Panc1 (cell line): ENCODE measurements around the gene CD164L2. TPM values are rescaled to one million over a fixed set of nuclear protein-coding genes. Genes with fewer than 3 reads are reported as not detected.

ENCODE experiments used
- ATAC-seq: fragments of 200-7000 bp; cut with Tn5 transposase; 2 replicates; pipeline ENCODE4 v1.9.1; 2020; ENCODE audit warnings: mild to moderate bottlenecking, moderate library complexity
- BruUV-seq: library from RNA; stranded (reverse); fragments of 400-500 nt; replicated peaks from 2 replicates; lab custom pipeline; 2021; lab: Mats Ljungman, UMichigan
- CTCF ChIA-PET: fragments of 300-600 bp; sonication (Branson Sonifier 250); formaldehyde crosslinking; loops from one replicate; lab custom pipeline; 2022; ENCODE audit warnings: antibody characterized with exemption; lab: Charles Lee
- POLR2A ChIA-PET: fragments of 300-600 bp; sonication (Branson Sonifier 250); formaldehyde crosslinking; loops from one replicate; lab custom pipeline; 2022; ENCODE audit warnings: antibody characterized with exemption; lab: Charles Lee
- DNase-seq: peaks from one replicate; pipeline ENCODE4 v3.0.0-alpha.2; 2010; ENCODE audit warnings: low read depth, low spot score
- H3K27ac ChIP-seq: 2 replicates; pipeline ENCODE4 v1.5.1; 2011; ENCODE audit warnings: mild to moderate bottlenecking, low read length, inconsistent platforms
- H3K27me3 ChIP-seq: fragments of 200-500 bp; sonication (Bioruptor generic); 2 replicates; pipeline ENCODE4 v1.6.0; 2014; ENCODE audit warnings: low read length, inconsistent platforms; ENCODE audit not compliant: control insufficient read depth, insufficient read depth
- H3K36me3 ChIP-seq: fragments of 200-500 bp; sonication (Bioruptor generic); 2 replicates; pipeline ENCODE4 v1.5.1; 2014; ENCODE audit warnings: inconsistent platforms, mild to moderate bottlenecking, low read length, moderate library complexity; ENCODE audit not compliant: control insufficient read depth, insufficient read depth
- H3K4me1 ChIP-seq: 2 replicates; pipeline ENCODE4 v1.5.1; 2011; ENCODE audit warnings: inconsistent platforms, mild to moderate bottlenecking, low read length, moderate library complexity; ENCODE audit not compliant: control insufficient read depth, insufficient read depth
- H3K4me3 ChIP-seq, 2 experiments: 2 replicates each; pipeline ENCODE4 v1.5.1; 2011 to 2012; ENCODE audit warnings: low read depth in 2 of 2, low read length in 2 of 2, mild to moderate bottlenecking in 2 of 2, inconsistent platforms in 1 of 2, moderate library complexity in 1 of 2
- H3K9me3 ChIP-seq: fragments of 200-500 bp; sonication (Bioruptor generic); 2 replicates; pipeline ENCODE4 v1.5.1; 2014; ENCODE audit warnings: low read depth, mild to moderate bottlenecking, inconsistent platforms, low read length, moderate library complexity; ENCODE audit not compliant: control insufficient read depth, insufficient read depth
- CTCF ChIP-seq: fragments of 450-650 bp; IDR thresholded peaks from 2 replicates; pipeline ENCODE4 v1.5.1; 2017; ENCODE audit warnings: mild to moderate bottlenecking
- POLR2AphosphoS5 ChIP-seq: IDR thresholded peaks from 2 replicates; pipeline ENCODE4 v1.6.1; 2012; ENCODE audit warnings: mild to moderate bottlenecking, low read depth, low read length, moderate library complexity
- SIN3A ChIP-seq: IDR thresholded peaks from 2 replicates; pipeline ENCODE4 v1.6.1; 2012; ENCODE audit warnings: low read depth, mild to moderate bottlenecking, low read length, moderate library complexity, borderline replicate concordance; ENCODE audit not compliant: insufficient read depth
- TCF7L2 ChIP-seq: IDR thresholded peaks from 2 replicates; pipeline ENCODE4 v1.6.1; 2011; ENCODE audit warnings: mild to moderate bottlenecking, low read depth, low read length, inconsistent platforms
- in situ Hi-C: cut with HindIII; loops from 2 replicates; pipeline ENCODE4 v1.10.0; 2016; ENCODE audit warnings: low sequenced_read_pairs, low pct_unique_long_range_greater_than_20kb
- intact Hi-C: fragments of 100-400 bp; cut with micrococcal nuclease; formaldehyde crosslinking; loops from one replicate; pipeline ENCODE4 v1.10.0; 2022; ENCODE audit not compliant: unreplicated experiment
- total RNA-seq: library from RNA; stranded (reverse); gene quantifications from one replicate; pipeline ENCODE4 v1.2.1, GENCODE V29; 2021; ENCODE audit not compliant: unreplicated experiment
- TF ChIP-seq, protein P1 (sequence below), 2 experiments: IDR thresholded peaks; 2 replicates each; pipeline ENCODE4 v1.6.1; 2011 to 2012; ENCODE audit warnings: low read depth in 2 of 2, control low read depth in 1 of 2, low read length in 1 of 2, mild to moderate bottlenecking in 1 of 2, moderate library complexity in 1 of 2; ENCODE audit not compliant: insufficient read depth in 1 of 2

The CD164L2 gene
- total RNA-seq, 1 experiment from 2014 or later = 0.13 TPM

DNA sequence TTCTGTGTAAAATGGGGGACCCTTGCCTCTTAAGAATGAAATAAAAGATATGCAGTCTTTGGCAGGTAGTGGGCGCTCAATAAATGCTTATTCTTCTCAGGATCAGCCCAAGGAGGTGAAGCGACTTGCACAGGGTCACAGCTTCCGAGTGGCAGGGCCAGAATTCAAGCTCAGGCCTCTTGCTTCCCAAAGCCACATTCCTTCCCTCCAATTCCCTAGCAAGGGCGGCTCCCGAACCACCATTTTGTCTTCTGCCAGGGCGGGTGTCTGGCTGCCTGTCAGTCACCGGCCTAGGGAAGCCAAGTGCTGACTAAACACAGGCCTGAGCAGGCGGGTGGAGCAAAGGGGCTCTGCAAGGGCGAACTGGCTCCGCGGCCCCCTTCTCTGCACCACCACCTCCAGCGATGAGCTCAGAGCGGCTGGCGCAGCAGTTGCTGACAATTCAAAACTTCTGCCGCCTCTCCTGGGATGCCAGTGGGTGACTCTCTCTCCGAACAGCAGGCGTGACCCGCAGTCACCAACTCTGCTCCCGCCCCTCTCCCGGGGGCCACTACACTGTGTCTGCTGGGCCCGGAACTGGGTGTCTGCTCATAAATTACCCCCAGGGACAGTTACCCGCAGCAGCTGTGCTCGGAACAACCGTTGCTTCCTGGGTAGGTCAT, 20.1 kb upstream of the CD164L2 start:
- intact Hi-C loops (no loop called here), in situ Hi-C loops (no loop called here)
- H3K36me3 ChIP-seq = no peaks in the 10 kb centered on the region; the same call in 1 of the 2 replicates
- ChIA-PET CTCF (interaction anchor here (0.8 kb wide), 1 partner anchor 203 kb away, joined by 6 read pairs; no protein-coding TSS in a partner anchor), POLR2A (no interaction called here)
- TF ChIP-seq, protein P1, sequence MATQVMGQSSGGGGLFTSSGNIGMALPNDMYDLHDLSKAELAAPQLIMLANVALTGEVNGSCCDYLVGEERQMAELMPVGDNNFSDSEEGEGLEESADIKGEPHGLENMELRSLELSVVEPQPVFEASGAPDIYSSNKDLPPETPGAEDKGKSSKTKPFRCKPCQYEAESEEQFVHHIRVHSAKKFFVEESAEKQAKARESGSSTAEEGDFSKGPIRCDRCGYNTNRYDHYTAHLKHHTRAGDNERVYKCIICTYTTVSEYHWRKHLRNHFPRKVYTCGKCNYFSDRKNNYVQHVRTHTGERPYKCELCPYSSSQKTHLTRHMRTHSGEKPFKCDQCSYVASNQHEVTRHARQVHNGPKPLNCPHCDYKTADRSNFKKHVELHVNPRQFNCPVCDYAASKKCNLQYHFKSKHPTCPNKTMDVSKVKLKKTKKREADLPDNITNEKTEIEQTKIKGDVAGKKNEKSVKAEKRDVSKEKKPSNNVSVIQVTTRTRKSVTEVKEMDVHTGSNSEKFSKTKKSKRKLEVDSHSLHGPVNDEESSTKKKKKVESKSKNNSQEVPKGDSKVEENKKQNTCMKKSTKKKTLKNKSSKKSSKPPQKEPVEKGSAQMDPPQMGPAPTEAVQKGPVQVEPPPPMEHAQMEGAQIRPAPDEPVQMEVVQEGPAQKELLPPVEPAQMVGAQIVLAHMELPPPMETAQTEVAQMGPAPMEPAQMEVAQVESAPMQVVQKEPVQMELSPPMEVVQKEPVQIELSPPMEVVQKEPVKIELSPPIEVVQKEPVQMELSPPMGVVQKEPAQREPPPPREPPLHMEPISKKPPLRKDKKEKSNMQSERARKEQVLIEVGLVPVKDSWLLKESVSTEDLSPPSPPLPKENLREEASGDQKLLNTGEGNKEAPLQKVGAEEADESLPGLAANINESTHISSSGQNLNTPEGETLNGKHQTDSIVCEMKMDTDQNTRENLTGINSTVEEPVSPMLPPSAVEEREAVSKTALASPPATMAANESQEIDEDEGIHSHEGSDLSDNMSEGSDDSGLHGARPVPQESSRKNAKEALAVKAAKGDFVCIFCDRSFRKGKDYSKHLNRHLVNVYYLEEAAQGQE (IDR thresholded peaks at IDR 0.05; ENCODE audit: insufficient read depth in 1 of 2, low read depth in 2 of 2, low read length in 1 of 2) = no peak
- TF ChIP-seq POLR2AphosphoS5 = no peak
- TF ChIP-seq TCF7L2 = no peak
- TF ChIP-seq CTCF = no peak; the same call in 1 of the 2 replicates
- TF ChIP-seq SIN3A = no peak
- no peaks in the 10 kb centered on the region for H3K9me3 ChIP-seq
- H3K27me3 ChIP-seq = no peaks in the 10 kb centered on the region
- no peak overlapping the region for H3K4me3 ChIP-seq
- no peaks in the 10 kb centered on the region; the same call in 1 of the 2 replicates for H3K4me1 ChIP-seq
- BruUV-seq = no TSS peak
- ATAC-seq (no peak), DNase-seq (no peak)
- no peak overlapping the region for H3K27ac ChIP-seq

- Histone ChIP-seq H3K9me3 (no peaks in the 10 kb centered on the region), H3K4me1 (no peaks in the 10 kb centered on the region; the same call in 1 of the 2 replicates), H3K27ac (no peak overlapping the region), H3K27me3 (no peaks in the 10 kb centered on the region), H3K36me3 (no peaks in the 10 kb centered on the region; the same call in 1 of the 2 replicates), H3K4me3 (no peak overlapping the region)
- in situ Hi-C loops = no loop called here
- ChIA-PET POLR2A (interaction anchor here (0.6 kb wide), 2 partner anchors 41 to 55 kb away, joined by 3 to 14 read pairs; no protein-coding TSS in a partner anchor), CTCF (interaction anchor here (0.8 to 1.1 kb wide), 2 partner anchors 96 to 204 kb away, joined by 3 to 6 read pairs; no protein-coding TSS in a partner anchor)
- intact Hi-C loops = no loop called here
- no peak for DNase-seq
- TF ChIP-seq POLR2AphosphoS5 (no peak), CTCF (peak; percentile 64)
- peak; percentile 47; the same call in 1 of the 2 replicates for ATAC-seq
- BruUV-seq = no TSS peak
These were observed 19.2 kb upstream of the CD164L2 start for GRCh38 chr1:27402349-27402754.
